ENCODE results near the gene GSTP1. TPM values are rescaled to one million over a fixed set of nuclear protein-coding genes. Genes with fewer than 3 reads are reported as not detected.
"Not testable (repeated sequence)": the region's sequence is repeated elsewhere in the genome, so short reads cannot be mapped to it uniquely, and the experiment has no call there.

GSTP1 gene
- total RNA-seq, 1 donor from 2014 or later = 272 TPM

DNA sequence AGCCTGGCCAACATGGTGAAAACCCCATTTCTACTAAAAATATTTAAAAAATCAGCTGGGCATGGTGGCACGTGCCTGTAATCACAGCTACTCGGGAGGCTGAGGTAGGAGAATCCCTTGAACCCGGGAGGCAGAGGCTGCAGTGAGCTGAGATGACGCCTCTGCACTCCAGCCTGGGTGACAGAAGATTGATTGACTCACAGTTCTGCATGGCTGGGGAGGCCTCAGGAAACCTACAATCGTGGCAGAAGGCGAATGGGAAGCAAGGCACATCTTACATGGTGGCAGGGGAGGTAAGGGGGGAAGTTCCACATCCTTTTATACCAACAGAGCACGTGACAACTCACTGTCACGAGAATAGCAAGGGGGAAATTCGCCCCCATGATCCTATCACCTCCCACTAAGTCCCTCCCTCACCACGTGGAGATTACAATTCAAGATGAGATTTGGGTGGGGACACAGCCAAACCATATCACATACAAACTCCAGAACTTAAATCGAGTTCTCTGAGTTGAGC lies 5.3 kb downstream of the GSTP1 start:
- intact Hi-C loops (cut with DNase I); DNase-seq (ENCODE audit: low spot score): not testable (repeated sequence)

DNA sequence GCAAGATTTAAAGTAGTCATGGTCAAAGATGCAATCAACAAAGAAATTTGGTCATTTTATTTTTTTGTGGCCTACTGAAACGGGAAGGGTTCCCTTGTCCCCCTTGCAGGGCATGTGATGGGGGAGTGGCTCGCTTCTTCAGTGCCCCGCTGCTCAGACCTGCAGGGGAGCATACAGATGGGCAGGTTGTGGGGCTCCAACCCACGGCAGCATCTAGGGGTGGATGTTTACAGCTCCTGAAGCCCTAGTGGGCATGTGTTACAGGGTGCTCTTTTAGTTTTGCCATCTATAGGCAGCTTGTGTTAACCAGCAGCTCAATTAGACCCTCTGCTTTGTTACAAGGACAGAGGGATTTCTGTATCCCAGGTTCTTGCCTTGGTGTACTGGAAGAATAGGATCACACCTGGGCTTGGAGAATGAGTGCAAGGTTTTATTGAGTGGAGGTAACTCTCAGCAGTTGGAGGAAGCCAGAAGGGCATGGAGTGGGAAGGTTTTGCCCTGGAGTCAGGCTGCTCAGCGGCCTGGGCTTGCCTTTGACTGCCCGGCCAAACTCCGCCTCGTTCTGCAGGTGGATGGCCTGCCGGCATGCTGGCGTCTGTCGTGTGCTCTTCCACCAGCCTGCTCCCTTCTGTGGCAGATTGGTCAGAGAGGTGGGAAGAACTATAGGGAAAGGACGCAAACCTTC lies 9.4 kb downstream of the GSTP1 start:
- intact Hi-C loops (cut with DNase I) = no loop called here

DNA sequence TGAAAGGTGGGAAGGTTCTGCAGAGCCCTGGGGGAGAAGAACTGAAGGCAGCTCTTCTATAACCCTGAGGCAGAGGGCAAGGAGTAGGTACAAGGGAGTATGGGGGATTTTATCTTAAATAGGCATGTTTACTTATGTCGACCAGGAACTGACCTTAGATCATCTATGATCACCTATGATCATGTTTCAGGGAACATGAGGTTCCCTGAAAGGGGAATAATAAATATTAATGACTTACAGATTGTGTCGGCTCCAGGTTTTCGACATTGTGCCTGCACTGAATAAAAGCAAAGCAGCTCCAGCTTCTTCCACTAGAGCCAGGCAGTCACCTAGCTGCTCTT lies 9.9 kb downstream of the GSTP1 start:
- no peak for DNase-seq (ENCODE audit: low spot score)
- intact Hi-C loops (cut with DNase I) = no loop called here

More for the DNA sequence above, 9.4 kb downstream of the GSTP1 start:
- DNase-seq (ENCODE audit: low spot score) = no peak

DNA sequence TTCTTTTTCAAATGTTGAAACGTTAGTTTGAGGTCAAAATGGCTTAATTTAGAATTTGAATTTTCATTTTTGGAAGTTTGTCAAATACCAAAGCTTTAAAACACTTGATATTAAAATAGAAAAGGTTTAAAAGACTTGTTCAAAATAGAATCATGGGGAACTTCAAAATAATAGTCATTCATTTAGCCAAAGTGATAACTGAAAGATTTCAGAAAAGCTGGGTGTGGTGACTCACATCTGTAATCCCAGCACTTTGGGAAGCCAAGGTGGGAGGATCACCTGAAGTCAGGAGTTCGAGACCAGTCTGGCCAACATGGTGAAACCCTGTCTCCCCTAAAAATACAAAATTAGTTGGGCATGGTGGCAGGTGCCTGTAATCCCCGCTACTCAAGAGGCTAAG lies 10.9 kb downstream of the GSTP1 start:
- no peak for DNase-seq (ENCODE audit: low spot score)
- intact Hi-C loops (cut with DNase I) = no loop called here

DNA sequence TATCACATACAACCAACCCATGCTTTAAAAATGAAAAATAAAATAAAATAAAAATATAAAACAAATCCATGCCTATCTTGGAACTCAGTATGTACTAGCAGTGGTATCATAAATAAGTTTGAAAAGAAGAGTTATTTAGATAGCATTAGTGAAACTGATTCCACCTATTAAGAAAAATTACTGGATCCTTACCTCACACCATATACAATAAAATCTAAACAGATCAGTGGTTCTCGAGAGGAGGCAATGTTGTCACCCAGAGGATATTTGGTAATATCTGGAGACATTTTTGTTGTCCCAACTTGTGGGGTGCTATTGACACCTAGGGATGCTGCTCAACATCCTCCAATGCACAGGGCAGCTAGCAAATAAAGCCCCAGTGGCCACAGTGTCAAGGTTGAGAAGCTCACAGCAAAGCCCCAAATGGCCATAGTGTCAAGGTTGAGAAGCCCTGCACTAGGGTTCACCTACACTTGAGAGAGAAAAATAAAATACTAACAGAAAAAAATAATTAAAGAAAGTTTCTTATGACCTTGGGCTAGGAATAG lies 13.2 kb downstream of the GSTP1 start:
- intact Hi-C loops (cut with DNase I) = no loop called here

DNA sequence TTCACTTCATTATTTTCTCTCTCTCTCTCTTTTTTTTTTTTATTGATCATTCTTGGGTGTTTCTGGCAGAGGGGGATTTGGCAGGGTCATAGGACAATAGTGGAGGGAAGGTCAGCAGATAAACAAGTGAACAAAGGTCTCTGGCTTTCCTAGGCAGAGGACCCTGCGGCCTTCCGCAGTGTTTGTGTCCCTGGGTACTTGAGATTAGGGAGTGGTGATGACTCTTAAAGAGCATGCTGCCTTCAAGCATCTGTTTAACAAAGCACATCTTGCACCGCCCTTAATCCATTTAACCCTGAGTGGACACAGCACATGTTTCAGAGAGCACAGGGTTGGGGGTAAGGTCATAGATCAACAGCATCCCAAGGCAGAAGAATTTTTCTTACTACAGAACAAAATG lies 13.8 kb downstream of the GSTP1 start:
- intact Hi-C loops (cut with DNase I); DNase-seq (ENCODE audit: low spot score): not testable (repeated sequence)

More for the DNA sequence above, 13.2 kb downstream of the GSTP1 start:
- DNase-seq (ENCODE audit: low spot score) = no peak

DNA sequence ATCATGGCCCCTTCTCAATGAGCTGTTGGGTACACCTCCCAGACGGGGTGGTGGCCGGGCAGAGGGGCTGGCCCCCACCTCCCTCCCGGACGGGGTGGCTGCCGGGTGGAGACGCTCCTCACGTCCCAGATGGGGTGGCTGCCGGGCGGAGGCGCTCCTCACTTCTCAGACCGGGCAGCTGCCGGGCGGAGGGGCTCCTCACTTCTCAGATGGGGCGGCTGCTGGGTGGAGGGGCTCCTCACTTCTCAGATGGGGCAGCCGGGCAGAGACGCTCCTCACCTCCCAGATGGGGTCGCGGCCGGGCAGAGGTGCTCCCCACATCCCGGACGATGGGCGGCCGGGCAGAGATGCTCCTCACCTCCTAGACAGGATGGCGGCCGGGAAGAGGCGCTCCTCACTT lies 14.4 kb downstream of the GSTP1 start:
- intact Hi-C loops (cut with DNase I); DNase-seq (ENCODE audit: low spot score): not testable (repeated sequence)

DNA sequence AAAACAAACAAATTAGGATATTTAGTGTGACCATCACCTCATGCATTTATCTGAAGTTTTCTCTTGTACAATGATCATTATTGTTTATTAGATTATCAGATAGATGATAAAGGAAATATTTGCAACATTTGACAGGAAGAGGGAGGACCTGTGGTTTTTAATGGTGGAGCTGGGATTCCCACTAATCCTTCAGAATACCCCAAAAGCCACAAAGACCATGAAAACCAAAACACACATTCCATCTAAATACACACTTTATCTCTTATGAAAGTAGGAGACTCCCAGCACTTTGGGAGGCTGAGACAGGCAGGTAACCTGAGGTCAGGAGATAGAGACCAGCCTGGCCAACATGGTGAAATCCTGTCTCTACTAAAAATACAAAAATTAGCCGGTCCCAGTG lies 15.5 kb downstream of the GSTP1 start:
- no peak for DNase-seq (ENCODE audit: low spot score)
- intact Hi-C loops (cut with DNase I) = no loop called here

DNA sequence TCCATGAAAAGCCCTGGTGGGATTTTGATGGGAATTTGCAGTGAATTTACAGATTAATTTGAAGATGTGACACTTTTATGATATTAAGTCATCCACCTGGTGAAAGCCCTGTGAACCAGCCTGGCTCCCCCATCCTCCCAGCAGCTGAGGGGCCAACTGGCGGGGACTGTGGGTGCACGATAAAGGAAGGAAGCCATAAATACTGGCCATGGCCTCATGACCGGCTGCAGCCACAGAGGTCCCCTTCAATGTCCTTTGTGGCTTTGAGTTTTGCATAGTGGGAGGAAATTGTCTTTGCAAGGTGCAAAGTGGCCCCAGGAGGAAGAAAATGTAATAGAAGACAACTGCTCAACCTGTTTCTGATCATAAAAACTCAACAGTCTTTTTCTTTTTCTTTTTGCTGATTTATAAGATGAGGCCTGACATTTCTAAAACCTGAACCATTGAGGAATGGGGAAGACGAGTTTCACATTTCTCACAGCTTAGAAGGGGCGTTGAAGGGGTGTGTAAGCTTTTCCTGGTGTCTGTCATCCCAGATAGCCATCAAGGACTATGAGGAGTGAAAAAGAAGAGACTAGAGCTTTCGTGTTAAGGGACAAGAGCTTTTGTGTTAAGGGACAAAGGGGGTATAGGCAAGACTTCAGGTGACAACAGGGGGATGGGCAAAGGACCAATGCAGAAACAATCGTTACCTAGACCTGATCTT lies 16.9 kb downstream of the GSTP1 start:
- DNase-seq (ENCODE audit: low spot score) = no peak
- intact Hi-C loops (cut with DNase I) = no loop called here

DNA sequence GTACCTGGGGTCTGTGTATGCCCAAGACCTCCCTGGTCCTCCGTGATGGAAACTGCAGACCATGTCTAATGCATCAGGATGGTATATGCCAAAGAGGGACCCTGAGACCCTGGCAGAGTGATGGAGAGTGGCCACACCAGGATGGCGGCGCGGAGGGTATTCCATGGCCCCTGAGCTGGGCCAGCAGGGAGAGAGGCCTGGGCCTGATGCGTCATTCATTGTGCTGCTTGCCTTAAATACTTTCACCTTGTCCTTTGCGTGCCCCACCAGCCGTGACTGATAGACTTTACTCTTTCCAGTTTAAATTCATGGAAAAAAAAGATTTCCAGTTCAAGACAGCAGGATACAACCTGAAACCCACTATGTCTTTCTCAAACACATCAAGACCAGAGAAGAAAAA lies 17.5 kb downstream of the GSTP1 start:
- DNase-seq (ENCODE audit: low spot score) = no peak
- intact Hi-C loops (cut with DNase I) = no loop called here

DNA sequence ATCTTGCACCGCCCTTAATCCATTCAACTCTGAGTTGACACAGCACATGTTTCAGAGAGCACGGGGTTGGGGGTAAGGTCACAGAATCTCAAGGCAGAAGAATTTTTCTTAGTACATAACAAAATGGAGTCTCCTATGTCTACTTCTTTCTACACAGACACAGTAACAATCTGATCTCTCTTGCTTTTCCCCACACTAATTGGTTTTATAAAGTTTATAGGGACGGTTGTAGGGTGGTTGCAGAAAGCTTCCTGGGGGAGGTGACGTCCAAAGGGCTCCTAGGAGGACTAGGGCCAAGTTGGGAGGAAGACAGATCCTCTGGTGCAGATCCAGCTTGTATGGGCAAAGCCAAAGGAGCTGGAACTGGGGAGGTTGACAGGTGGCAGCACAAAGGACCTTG lies 20.5 kb downstream of the GSTP1 start:
- intact Hi-C loops (cut with DNase I); DNase-seq (ENCODE audit: low spot score): not testable (repeated sequence)

DNA sequence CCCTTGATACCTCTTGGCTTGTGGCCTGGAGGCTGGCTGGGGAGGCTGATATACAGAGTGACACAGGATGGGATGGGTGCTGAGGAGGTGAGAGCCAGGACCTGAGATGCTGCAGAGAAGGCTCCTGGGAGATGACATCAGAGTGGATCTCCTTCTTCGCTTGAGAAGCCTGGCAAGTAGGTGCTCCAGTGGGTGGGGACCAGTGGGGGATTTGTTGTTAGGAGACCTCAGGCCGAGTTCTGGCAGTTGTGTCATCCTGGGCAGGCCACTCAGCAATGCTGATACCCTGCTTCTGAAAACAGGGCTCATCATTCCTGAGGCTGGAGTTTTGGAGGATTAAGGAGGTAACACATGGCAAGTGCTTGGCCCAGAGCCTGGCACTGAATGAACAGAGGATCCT lies 21.2 kb downstream of the GSTP1 start:
- intact Hi-C loops (cut with DNase I) = no loop called here
- no peak for DNase-seq (ENCODE audit: low spot score)

DNA sequence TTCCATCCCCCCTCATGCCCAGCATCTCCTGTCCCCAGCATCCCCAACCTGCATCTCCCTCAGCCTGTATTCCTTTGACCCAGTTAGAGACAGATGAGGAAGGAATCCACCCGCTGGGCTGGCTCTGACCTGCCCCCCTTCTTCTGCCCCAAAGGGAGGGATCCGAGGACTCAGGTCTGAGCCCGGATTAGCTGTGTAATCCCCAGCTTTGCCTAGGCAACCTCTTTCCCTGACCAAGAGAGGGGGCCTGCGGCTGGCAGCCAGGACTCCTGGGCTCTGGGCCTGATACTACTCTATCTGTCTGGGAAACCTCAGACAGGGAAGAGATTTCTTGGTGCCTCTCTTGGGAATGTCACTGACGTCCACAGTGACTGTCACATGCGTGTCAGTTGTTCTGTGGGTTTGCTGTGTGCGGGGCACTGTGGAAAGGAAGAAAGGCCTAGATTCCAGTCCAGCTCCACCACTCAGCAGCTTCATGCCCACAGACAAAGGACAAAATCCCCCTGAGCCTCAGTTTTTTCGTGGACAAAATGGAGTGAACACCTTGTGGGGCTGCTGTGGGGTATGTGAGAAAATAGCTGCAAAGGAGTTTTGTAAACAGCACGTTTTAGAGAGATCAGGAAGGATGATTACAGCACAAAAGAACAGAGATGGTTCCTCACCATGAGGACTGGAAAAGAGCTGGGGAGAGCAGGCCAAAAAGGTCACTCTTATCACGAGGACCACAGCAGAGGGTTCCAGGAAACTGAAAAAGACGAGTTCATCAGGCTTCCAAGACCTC lies 21.8 kb downstream of the GSTP1 start:
- intact Hi-C loops (cut with DNase I) = loop anchor here (1.0 kb wide), 1 partner anchor 21 kb away; no protein-coding TSS in a partner anchor

DNA sequence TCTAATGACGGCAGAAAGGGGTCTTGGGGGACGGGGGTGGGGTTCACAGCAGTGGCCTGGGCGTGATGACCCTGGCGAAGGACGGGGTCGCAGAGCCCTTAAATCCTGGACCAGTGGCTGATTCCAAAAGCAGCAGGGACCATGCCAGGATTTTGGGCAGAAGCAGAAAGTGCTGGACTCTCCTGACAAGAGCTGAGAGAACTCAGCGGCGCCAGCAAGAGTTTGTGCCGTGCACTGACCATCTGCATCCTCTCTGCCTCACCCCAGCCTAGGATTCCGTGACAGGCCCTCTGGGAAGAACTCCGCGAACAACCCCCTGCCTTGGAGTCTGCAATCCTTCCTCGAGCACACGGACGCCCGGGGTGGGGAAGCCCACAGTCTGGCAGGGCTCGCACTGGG lies 22.5 kb downstream of the GSTP1 start:
- intact Hi-C loops (cut with DNase I) = loop anchor here (1.0 kb wide), 1 partner anchor 22 kb away; no protein-coding TSS in a partner anchor
- no peak for DNase-seq (ENCODE audit: low spot score)

More for the DNA sequence above, 21.8 kb downstream of the GSTP1 start:
- DNase-seq (ENCODE audit: low spot score) = no peak

DNA sequence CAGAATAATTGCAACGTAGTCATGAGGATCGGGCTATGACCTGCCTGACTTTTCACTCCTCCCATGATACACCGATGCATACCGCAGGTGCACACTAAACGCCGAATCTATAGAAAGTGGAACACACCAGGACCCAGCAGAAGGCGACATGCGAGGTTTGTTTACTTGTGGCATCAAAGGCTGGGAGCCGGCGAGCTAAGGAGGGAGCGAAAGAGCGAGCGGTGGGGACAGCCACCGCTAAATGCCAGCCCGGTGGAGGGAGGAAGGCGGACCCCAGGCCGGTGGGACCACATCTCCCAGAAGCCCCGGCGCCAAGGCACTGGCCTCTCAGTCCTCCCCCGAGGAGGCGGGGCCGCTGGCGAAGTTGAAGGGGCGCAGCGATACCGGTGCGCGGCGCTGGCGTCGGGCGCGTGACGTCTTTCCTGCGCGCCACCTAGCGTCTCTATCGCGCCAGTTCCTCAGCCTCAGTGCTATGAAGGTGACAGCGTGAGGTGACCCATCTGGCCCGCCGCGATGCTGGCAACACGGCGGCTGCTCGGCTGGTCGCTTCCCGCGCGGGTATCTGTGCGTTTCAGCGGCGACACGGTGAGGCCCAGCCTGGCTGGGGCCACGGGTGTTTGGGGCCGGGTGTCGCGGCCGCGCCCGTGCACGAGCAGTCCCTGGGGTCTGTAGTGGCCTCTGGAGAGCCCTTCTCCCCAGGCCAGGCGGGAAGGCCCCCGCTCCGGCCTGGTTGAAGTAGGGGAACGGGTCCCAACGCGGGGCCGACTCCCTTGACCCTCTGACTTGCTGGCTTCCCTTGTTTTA lies 23.1 kb downstream of the GSTP1 start, which contains the start of gene NDUFV1:
Gene NDUFV1, plus strand, starts transcription at position 445 of the 804 bp plus-strand sequence. Its CDS starts 69 bp downstream, at position 514.
- intact Hi-C loops (cut with DNase I) = loop anchor here (1.0 kb wide), 1 partner anchor 22 kb away; no protein-coding TSS in a partner anchor
- DNase-seq (ENCODE audit: low spot score) = peak; percentile 98

DNA sequence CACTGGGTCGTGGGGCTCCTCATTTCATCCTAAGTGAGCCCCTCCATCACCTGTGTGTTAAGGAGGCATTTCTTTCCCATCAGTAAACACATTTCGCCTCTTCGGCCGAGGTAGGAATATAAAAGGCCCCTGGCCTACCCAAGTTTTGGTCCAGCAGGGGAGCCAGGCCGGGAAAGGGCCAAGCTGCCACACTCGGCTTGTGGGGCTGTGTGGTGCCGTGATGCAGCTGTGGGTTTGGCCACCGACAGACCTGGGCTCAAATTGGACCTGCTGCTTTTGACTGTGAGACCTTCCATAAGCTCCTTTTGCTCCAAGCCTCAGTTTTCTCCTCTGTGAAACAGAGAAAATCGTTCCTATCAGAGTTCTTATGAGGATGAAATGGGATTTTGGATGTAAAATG lies 23.9 kb downstream of the GSTP1 start:
- no peak for DNase-seq (ENCODE audit: low spot score)
- intact Hi-C loops (cut with DNase I) = no loop called here

DNA sequence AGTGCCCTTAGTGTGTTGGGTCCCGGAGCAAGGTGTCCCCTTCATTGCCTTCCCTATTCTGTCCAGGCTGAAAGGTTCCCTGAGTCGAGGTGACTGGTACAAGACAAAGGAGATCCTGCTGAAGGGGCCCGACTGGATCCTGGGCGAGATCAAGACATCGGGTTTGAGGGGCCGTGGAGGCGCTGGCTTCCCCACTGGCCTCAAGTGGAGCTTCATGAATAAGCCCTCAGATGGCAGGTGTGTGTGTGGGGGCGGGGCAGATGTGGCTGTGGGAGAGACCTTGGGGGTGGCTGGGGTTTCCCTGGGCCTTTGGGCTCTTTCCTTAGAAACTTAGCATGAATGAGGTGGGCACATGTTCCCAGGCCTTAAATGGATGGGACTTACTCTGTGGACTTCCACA lies 24.9 kb downstream of the GSTP1 start:
- DNase-seq (ENCODE audit: low spot score) = no peak
- intact Hi-C loops (cut with DNase I) = no loop called here

DNA sequence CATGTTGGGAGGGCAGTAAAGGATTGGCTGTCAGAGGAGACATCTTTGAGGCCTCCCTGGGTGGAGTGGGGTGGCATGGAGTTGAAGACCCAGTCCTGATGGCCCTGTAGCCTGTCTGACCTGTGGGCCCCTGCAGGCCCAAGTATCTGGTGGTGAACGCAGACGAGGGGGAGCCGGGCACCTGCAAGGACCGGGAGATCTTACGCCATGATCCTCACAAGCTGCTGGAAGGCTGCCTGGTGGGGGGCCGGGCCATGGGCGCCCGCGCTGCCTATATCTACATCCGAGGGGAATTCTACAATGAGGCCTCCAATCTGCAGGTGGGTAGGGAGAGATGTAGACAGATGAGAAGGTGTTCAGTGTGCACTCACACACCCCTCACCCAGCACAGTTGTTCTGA lies 25.7 kb downstream of the GSTP1 start:
- intact Hi-C loops (cut with DNase I) = no loop called here
- DNase-seq (ENCODE audit: low spot score) = no peak

DNA sequence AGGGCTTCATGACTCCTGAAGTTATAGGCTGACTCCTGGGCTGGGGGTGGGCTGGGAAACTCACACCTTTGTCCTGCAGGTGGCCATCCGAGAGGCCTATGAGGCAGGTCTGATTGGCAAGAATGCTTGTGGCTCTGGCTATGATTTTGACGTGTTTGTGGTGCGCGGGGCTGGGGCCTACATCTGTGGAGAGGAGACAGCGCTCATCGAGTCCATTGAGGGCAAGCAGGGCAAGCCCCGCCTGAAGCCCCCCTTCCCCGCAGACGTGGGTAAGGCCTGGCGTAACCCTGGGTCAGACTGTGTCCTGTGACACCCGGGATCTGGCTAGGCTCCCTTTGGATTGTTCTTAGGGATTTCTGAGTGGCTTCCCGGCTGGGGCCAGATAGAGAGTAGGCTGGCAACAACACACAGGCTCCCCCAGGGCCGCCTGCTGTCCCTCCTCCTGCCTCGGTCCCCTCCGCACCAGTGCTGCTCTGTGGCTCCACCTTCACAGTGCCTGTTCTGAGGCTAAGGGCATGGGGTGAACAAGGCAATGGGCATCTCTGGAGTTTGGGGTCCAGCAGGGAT lies 26.8 kb downstream of the GSTP1 start:
- intact Hi-C loops (cut with DNase I) = no loop called here
- no peak for DNase-seq (ENCODE audit: low spot score)

All from cardiac septum (tissue), 1 donor.